DMS153 treated with DMSO at 0.1 percent for 48 hours (cell line): ENCODE measurements around the gene KIR3DL1.
"Not testable (repeated sequence)": the region's sequence is repeated elsewhere in the genome, so short reads cannot be mapped to it uniquely, and the experiment has no call there.

Experiments
- DNase-seq: peaks from one replicate; lab custom pipeline; 2025; ENCODE audit not compliant: unreplicated experiment; lab: John Stamatoyannopoulos, UW

The KIR3DL1 gene

GRCh38 chr19:54816251-54816650 lies at the start of gene KIR3DL1:
Gene KIR3DL1, plus strand, starts transcription at chr19:54816468.
- DNase-seq = not testable (repeated sequence)

- DNase-seq = not testable (repeated sequence)
Measured at GRCh38 chr19:54769646-54770045, 46.6 kb upstream of the KIR3DL1 start, which contains the start of gene KIR2DL1. Gene KIR2DL1, plus strand, starts transcription at chr19:54769793. Its CDS starts 58 bp downstream, at chr19:54769851.

- DNase-seq = not testable (repeated sequence)
Measured at GRCh38 chr19:54770511-54770910, 45.8 kb upstream of the KIR3DL1 start.

DNA sequence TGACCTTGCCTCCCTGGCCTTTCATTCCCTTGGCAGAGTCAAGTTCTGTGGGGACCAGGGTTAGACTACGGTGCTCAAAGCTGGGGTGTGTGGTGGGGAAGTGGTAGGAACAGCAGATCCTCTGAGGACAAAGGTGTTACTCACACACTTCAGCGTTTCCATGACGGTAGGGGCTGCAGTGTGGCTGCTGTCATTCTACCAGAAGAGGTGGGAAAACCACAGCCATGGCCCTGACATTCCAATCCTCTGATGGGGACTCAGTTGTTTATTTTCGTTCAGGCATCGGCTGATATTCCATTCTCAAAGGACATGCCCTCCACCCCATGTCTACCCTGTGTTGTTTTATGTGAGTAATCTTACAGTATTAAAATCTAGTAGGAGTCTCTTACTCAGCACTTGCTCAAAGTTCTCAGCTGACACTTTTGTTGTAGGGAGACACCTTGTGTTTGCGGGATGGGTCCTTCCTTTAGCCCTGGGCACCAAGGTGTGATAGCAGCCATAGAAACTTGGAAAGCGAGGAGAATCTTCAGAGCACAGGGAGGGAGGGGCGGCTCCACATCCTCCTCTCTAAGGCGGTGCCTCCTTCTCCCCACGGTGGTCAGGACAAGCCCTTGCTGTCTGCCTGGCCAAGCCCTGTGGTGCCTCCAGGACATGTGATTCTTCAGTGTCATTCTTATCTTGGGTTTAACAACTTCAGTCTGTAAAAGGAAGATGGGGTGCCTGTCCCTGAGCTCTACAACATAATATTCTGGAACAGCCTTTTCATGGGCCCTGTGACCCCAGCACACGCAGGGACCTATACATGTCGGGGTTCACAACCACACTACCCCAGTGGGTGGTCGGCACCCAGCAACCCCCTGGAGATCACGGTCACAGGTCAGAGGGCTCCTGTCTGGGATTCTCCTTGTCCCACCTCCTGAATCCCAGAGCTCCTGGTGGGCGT lies 45.0 kb upstream of the KIR3DL1 start:
- DNase-seq = not testable (repeated sequence)

- not testable (repeated sequence) for DNase-seq
Measured at GRCh38 chr19:54772666-54773065, 43.6 kb upstream of the KIR3DL1 start.

GRCh38 chr19:54775095-54775815 lies 41.0 kb upstream of the KIR3DL1 start:
- not testable (repeated sequence) for DNase-seq

DNA sequence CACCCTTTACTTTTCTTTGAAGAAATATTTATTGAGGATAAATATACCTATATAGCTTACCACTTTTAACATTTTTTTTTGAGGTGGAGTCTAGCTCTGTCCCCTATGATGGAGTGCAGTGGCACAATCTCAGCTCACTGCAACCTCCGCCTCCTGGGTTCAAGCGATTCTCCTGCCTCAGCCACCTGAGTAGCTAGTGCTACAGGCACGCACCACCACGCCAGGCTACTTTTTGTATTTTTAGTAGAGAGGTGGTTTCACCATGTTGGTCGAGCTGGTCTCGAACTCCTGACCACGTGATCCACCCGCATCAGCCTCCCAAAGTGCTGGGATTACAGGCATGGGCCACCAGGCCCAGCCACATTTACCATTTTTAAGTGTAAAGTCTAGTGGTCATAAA lies 40.4 kb upstream of the KIR3DL1 start:
- not testable (repeated sequence) for DNase-seq

DNA sequence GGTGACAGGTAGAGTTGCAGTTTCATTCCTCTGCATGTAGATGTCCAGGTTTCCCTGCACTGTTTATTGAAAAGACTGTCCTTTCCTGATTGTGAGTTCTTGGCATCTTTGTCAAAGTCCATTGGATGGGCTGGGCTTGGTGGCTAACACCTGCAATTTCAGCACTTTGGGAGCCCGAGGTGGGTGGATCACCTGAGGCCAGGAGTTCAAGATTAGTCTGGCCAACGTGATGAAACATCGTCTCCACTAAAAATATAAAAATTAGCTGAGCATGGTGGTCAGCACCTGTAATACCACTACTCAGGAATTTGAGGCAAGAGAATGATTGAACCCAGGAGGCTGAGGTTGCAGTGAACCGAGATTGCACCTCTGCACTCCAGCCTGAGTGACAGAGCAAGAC lies 38.4 kb upstream of the KIR3DL1 start:
- DNase-seq = not testable (repeated sequence)

- not testable (repeated sequence) for DNase-seq
Measured at GRCh38 chr19:54778896-54779295, 37.4 kb upstream of the KIR3DL1 start.

- not testable (repeated sequence) for DNase-seq
Measured at GRCh38 chr19:54782916-54783315, 33.4 kb upstream of the KIR3DL1 start.

- DNase-seq = not testable (repeated sequence)
Measured at GRCh38 chr19:54786091-54786723, 30.1 kb upstream of the KIR3DL1 start.

- not testable (repeated sequence) for DNase-seq
Measured at GRCh38 chr19:54788154-54788553, 28.1 kb upstream of the KIR3DL1 start.

GRCh38 chr19:54790711-54791110 lies 25.6 kb upstream of the KIR3DL1 start:
- DNase-seq = no peak

GRCh38 chr19:54791476-54791875 lies 24.8 kb upstream of the KIR3DL1 start:
- no peak for DNase-seq

- no peak for DNase-seq
Measured at GRCh38 chr19:54792814-54793213, 23.5 kb upstream of the KIR3DL1 start.

DNA sequence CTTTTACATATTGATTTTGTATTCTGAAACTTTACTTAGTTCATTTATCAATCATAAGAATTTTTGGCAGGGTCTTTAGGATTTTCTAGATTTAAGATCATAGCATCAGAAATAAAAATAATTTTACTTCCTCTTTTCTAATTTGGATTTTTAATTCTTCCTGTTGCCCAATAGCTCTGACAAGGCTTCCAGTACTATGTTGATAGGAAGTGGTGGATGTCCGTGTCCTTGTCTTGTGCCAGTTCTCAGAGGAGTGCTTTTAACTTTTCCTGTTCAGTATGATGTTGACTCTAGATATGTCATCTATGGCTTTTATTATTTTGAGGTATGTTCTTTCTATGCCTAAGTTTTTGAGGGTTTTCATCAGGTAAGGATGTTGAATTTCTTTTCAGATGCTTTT lies 20.5 kb upstream of the KIR3DL1 start:
- DNase-seq = no peak

DNA sequence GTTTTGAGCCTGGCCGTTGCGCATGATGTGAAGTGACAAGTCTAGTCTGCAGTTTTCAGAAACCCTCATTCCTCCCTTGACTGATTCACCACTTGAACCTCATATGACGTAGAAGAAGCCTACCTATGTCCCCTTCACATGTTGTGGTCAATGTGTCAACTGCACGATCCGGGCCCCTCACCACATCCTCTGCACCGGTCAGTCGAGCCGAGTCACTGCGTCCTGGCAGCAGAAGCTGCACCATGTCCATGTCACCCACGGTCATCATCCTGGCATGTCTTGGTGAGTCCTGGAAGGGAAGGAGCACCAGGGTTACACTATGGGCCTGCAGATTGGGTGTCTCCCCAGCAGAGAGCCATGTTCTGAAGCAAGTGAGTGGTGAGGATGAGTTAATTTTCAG lies 12.9 kb upstream of the KIR3DL1 start, which contains the start of gene KIR2DL4:
Gene KIR2DL4 (plus strand): TSS at position 201 of the 400 bp plus-strand sequence. CDS start 42 bp downstream, at position 243.
- no peak for DNase-seq

GRCh38 chr19:54804101-54804500 lies 12.2 kb upstream of the KIR3DL1 start:
- no peak for DNase-seq

DNA sequence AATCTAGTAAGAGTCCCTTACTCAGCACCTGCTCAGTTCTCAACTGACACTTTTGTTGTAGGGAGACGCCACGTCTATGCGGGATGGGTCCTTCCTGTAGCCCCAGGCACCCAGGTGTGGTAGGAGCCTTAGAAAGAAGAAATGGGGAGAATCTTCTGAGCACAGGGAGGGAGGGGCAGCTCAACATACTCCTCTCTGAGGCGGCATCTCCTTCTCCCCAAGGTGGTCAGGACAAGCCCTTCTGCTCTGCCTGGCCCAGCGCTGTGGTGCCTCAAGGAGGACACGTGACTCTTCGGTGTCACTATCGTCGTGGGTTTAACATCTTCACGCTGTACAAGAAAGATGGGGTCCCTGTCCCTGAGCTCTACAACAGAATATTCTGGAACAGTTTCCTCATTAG lies 11.7 kb upstream of the KIR3DL1 start:
- DNase-seq = no peak

DNA sequence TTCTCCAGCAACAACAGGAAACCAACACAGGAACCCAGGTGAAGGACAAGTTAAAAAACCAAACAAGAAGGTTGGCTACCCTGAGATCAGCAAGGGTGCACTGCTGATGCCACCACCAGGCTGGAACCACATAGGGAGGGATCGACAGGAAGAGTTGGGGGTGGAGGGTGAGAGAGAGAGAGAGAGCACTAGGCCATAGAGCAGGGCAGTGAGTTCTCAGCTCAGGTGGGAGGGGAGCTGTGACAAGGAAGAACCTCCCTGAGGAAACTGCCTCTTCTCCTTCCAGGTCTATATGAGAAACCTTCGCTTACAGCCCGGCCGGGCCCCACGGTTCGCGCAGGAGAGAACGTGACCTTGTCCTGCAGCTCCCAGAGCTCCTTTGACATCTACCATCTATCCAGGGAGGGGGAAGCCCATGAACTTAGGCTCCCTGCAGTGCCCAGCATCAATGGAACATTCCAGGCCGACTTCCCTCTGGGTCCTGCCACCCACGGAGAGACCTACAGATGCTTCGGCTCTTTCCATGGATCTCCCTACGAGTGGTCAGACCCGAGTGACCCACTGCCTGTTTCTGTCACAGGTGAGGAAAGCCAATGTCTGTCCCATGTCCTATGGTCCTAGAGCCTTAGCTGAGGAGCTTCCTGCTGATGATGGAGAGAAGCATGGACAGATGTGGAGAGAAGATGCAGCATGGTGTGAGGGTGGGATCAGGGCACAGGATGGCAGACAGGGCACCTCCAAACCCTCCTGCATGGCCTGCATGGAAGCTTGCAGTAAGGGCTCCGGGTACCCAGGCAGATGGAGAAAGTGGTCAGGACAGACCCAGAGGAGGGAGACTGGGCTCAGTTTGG lies 10.4 kb upstream of the KIR3DL1 start:
- no peak for DNase-seq
